PC-3 (cell line): ENCODE results near the gene SMAD3.

Source experiments
- EZH2phosphoT487 ChIP-seq: fragments of 300-600 bp; sonication (generic); IDR thresholded peaks from 2 replicates; pipeline ENCODE4 v1.6.1; 2018; ENCODE audit warnings: mild to moderate bottlenecking, antibody characterized with exemption, low read length, borderline replicate concordance
- TF ChIP-seq, protein P1 (sequence below): fragments of 300-600 bp; sonication (generic); conservative IDR thresholded peaks from 2 replicates; pipeline ENCODE4 v1.5.1; 2017; ENCODE audit warnings: antibody characterized with exemption, low read depth, mild to moderate bottlenecking, low read length

DNA sequence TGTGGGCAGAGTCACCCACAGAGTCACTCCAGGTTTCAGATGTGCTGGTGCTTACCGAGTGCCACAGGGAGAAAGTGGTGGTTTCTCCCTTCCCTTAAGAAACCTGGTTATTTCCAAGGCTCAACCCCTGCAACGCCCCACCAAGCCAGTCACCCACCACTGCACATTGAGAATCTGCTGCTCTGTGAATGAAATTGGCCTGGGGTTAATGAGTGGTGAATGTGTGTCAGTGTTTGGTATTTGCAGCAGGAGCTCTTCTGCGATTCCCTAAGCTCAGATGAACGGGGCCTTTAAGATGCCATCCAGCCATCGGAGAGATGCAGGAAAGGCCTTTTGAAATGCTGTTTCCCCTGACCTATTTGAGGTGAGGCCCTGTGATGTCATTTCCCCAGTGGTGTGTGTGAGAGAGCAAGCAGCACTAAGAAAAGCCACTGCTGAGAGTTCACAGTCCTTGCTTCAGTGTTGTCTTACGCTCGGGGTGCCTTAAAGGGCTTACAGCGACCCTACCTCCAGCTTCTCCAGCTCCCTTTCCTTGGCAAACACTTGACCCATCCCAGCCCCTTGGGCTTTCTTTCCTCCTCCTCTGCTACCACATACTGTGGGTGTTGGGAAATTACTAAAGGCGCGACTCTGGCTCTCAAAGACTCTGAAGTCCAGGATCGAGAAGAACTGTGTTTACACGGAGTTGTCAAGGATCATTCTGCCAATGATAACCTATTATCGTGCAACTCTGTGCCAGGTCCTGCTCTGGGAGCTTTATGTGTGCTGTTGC, 68.9 kb downstream of the SMAD3 start:
- TF ChIP-seq EZH2phosphoT487: no peak
- TF ChIP-seq, protein P1, sequence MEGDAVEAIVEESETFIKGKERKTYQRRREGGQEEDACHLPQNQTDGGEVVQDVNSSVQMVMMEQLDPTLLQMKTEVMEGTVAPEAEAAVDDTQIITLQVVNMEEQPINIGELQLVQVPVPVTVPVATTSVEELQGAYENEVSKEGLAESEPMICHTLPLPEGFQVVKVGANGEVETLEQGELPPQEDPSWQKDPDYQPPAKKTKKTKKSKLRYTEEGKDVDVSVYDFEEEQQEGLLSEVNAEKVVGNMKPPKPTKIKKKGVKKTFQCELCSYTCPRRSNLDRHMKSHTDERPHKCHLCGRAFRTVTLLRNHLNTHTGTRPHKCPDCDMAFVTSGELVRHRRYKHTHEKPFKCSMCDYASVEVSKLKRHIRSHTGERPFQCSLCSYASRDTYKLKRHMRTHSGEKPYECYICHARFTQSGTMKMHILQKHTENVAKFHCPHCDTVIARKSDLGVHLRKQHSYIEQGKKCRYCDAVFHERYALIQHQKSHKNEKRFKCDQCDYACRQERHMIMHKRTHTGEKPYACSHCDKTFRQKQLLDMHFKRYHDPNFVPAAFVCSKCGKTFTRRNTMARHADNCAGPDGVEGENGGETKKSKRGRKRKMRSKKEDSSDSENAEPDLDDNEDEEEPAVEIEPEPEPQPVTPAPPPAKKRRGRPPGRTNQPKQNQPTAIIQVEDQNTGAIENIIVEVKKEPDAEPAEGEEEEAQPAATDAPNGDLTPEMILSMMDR: no peak
